Measurements from ENCODE around the gene SPOUT1.

The SPOUT1 gene

DNA sequence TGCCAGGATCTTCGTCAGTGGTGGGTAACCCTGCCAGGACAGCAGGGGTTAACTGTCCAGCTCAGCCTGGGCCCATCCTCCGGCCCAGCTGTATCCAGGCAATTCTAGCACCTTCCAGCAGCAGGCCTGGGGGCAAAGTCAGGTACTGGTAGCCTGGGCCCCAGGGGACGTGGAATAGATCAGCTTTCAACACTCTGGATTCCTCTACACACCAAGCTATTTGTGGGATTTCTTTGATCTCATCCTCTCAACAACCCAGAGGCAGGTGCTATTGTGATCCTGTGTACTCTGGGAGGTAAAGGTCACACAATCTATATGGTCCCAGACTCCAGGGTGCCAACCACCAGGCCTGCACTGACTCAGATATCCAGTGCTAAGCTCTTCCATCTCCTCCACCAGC is 8.7 kb upstream of the SPOUT1 start:
- DNase-seq (ENCODE audit: low read depth in 3 of 3, low spot score in 1 of 3), result no peak

DNA sequence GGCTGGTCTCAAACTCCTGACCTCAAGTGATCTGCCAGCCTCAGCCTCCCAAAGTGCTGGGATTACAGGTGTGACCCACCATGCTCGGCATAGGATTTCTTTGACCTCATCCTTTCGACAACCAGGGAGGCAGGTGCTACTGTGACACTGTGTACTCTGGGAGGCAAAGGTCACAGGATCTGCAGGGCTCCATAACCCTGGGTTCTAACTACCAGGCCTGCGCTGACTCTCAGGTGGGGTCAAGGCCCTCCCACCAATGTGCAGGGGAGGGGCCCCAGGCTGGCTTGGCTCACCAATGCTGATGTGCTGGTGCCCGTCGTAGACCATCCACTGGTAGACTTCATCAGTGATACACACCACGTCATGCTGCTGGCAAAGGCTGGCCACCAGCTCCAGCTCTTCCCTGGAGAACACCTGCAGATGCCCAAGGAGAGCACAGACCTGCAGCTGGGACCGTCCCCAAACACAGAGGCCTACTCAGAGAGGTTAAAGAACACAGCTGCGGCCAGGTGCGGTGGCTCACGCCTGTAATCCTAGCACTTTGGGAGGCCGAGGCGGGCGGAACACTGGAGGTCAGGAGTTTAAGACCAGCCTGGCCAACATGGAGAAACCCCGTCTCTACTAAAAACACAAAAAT is 7.0 kb upstream of the SPOUT1 start:
- no peak for DNase-seq (ENCODE audit: low read depth in 3 of 3, low spot score in 1 of 3)

- DNase-seq (ENCODE audit: low read depth in 3 of 3, low spot score in 1 of 3), result no peak
These were observed 5.9 kb upstream of the SPOUT1 start for GRCh38 chr9:128835246-128836210.

DNA sequence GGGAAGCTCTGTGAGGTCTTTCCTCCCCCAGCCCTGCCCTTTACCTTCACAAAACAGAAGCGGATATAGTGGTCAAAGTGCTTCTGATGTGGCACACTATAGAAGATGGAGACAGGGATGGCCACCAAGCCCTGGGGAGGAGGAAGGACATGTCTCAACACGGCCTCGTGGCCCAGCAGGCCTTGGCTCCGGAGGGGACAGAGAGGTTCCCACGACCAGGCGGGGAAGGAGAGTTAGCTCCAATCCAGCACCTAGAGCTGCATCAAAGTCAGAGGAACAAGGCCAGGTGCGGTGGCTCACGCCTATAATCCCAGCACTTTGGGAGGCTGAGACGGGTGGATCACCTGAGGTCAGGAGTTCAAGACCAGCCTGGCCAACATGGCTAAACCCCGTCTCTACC is 4.1 kb upstream of the SPOUT1 start:
- DNase-seq (ENCODE audit: low read depth in 3 of 3, low spot score in 1 of 3), result no peak

GRCh38 chr9:128828719-128829452 is 708 bp downstream of the SPOUT1 start:
- no peak for DNase-seq (ENCODE audit: low read depth in 3 of 3, low spot score in 1 of 3)

DNA sequence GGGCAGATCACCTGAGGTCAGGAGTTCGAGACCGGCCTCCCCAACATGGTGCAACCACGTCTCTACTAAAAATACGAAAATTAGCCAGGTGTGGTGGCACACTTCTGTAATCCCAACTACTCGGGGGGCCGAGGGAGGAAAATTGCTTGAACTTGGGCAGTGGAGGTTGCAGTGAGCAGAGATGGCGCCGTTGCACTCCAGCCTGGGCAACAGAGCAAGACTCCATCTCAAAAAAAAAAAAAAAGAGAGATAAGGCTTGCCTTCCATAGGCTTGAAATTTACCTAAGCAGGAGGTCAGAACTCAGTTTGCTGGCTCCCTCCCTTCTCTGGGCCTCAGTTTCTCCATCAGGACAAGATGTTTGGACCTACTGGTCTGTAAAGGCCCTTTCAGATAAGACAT is 1.3 kb downstream of the SPOUT1 start:
- no peak for DNase-seq (ENCODE audit: low read depth in 3 of 3, low spot score in 1 of 3)

- DNase-seq (ENCODE audit: low read depth in 3 of 3, low spot score in 1 of 3), result no peak
These were observed 3.5 kb downstream of the SPOUT1 start for GRCh38 chr9:128825923-128826700.

DNA sequence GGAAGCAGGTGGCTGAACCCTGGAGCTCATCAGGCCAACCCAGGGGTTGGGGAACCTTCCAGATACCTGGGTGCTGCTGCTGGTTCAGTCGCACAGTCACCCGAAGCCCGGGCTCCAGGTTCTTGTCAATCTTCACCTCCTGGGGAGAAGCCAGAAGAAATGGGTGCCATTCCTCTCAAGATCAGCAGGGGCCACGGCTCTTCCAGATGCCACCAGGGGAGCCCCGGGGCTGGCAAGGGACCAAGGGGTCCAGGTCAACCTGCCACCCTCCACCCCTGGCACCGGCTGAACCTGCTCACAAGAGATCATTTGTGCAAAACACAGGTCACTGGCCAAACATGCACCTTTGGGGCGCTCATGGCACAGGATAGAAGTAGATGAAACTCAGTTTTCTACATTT is 4.7 kb downstream of the SPOUT1 start:
- no peak for DNase-seq (ENCODE audit: low read depth in 3 of 3, low spot score in 1 of 3)

DNA sequence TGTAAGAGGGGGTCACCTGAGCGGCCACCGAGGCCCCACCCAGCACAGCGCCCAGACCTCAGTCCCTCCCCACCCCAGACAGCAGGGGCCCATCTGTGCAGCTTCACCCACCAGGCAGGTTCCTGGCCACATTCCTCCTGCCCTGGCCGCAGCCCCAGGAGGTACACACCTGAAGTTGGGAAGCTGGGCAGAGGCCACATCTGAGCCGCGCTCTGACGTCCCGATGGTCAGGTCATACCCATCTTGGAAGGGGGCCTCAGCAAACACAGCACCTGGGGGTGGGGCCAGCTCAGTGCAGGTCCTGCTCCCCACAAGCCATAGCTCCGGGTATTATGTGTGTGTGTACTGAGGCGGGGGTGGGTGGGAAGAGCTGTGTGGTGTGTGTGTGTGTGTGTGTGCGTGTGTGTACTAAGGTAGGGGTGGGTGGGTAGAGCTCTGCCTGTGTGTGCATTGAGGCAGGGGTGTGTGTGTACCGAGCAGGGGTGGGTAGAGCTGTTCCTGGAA is 5.6 kb downstream of the SPOUT1 start:
- DNase-seq (ENCODE audit: low read depth in 3 of 3, low spot score in 1 of 3), result no peak

DNA sequence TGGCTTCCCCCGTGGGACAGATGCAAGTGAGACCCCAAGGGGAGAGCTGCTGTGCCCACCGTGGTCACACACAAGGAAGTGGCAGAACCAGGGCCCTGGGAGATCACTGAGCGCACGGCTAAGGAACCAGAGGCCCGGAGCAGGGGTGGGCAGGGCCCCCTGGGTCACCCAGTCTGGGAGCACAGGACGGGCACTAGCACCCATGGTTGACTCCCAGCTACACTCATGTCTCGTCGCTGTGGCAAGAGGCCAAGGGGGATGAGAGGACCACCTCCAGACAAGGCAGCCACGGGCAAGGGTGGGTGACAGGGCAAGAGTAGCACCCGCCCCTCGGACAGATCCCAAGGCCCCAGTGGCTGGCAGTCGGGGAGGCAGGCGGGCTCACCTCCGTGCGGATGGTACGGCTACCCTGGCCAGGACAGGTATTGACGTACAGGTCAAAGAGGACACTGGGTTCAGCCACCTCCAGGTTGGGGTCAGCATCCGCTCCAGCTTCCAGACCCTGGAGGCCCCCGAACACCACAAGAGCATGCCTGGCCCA is 6.2 kb downstream of the SPOUT1 start:
- DNase-seq (ENCODE audit: low read depth in 3 of 3, low spot score in 1 of 3), result no peak

- no peak for DNase-seq (ENCODE audit: low read depth in 3 of 3, low spot score in 1 of 3)
These were observed 7.1 kb downstream of the SPOUT1 start for GRCh38 chr9:128822407-128823042.

GRCh38 chr9:128821584-128822406 is 7.8 kb downstream of the SPOUT1 start:
- no peak for DNase-seq (ENCODE audit: low read depth in 3 of 3, low spot score in 1 of 3)

DNA sequence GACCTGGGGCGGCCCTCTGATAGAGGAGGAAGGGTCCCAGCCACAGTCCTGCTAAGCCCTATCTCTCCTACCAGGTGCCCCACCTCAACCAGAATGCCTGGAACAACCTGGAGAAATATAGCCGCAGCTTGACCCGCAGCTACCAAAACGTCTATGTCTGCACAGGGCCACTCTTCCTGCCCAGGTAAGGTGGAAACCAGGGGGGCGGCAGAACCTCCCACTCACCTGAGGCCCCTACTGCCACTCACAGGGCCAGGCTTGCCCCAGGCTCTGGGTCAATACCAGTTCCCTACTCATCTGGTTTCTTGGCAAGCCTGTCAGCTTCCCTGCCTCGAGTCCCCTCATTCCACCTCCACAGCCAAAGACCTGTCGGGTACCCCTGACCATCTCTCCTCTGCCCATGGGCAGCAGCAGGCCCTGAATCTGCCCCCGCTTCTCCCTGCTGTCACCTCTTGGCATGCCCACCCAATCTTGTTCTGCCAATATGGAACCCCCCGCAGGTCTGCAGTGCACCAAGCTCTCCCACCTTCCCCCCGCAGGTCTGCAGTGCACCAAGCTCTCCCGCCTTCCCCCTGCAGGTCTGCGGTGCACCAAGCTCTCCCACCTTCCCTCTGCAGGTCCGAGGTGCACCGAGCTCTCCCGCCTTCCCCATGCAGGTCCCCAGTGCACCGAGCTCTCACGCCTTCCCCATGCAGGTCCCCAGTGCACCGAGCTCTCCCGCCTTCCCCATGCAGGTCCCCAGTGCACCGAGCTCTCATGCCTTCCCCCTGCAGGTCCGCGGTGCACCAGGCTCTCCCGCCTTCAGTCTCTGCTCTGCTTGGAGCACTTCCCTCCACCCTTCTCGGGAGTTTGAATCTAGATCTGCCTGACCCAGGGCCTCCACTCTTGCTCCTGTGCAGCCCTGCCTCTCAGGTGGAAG is 8.7 kb downstream of the SPOUT1 start:
- no peak for DNase-seq (ENCODE audit: low read depth in 3 of 3, low spot score in 1 of 3)

DNA sequence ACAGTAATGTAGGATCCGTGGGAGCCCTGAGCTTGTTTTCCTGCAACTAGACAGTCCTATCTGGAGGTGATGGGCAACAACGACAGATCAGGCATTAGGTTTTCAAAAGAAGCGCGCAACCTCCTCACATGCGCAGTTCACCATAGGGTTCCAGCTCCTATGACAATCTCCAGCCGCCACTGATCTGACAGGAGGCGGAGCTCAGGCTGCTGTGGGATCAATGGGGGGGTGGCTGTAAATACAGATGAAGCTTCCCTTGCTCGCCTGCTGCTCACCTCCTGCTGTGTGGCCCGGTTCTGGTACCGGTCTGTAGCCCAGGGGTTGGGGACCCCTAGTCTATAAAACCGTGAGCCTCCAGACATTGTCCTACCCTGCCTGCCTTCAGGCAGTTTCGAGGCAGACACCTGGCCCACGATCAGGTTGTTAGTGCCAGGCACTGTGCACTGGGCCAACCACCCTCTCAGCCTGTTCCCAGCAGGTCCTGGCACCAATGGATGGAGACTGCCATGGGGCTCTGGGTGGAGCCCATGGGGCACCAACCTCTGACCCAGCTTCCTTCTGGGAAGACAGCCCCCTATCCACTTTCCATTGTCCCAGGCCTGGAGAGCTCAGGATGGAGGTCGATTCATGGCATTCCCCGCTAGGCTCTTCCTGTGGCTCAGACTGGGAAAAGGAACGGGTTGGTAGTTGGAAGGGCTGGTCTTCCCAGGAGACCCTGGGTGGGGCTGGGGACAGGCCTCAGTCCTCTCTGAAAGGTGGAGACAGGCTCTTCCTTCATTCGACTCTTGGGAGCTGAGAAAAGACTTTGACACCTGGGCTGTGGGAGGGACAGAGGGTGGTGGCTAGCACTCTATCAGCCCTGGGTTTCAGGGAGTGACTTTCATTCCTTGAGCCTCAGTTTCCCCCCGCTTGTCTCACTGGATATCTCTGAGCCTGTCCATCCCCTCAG is 9.6 kb downstream of the SPOUT1 start:
- DNase-seq (ENCODE audit: low read depth in 3 of 3, low spot score in 1 of 3), result no peak

DNA sequence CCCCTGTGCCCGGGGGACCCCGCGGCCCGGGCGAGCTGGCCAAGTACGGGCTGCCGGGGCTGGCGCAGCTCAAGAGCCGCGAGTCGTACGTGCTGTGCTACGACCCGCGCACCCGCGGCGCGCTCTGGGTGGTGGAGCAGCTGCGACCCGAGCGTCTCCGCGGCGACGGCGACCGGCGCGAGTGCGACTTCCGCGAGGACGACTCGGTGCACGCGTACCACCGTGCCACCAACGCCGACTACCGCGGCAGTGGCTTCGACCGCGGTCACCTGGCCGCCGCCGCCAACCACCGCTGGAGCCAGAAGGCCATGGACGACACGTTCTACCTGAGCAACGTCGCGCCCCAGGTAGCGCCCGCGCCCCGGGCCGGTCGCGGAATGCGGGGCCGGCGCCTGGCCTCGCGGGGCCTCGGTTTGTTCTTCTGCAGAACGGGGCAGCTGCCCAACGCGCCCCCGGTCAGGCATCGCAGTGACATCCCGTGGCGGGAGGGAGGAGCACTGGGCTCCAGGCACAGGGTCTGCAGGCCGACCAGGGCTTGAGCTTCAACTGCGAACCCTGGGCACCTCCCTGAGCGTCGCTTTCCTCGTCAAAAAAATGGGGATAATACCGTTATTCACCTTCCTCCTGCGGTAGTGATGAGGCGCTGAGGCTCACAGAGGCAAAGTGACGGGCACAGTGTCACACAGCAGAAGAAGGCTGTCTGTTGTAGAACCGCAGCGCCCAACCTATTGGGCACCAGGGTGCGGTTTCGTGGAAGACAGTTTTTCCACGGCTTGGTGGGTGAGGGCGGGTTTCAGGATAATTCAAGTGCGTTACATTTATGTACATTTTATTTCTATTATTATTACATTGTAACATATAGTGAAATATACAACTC is 10.5 kb downstream of the SPOUT1 start:
- DNase-seq (ENCODE audit: low read depth in 3 of 3, low spot score in 1 of 3), result no peak

Measured in stimulated activated CD4-positive, alpha-beta T cell treated with anti-CD3 and anti-CD28 coated beads, TNF-alpha, amount 100 ng/mL, for 1 hour (primary cell).